Nephron progenitor cell (in vitro differentiated cells): Measurements from ENCODE around the gene ALDOB.

Experiments
- DNase-seq: peaks from one replicate; pipeline ENCODE4 v3.0.0; 2021
- H3K27ac Mint-ChIP-seq: 2 replicates; pipeline ENCODE4 v1.8.0; 2021; ENCODE audit warnings: mild to moderate bottlenecking, moderate library complexity, mixed read lengths
- H3K27me3 Mint-ChIP-seq: 2 replicates; pipeline ENCODE4 v1.8.0; 2021; ENCODE audit warnings: mild to moderate bottlenecking, low read depth, mixed read lengths; ENCODE audit not compliant: poor library complexity
- H3K36me3 Mint-ChIP-seq: 2 replicates; pipeline ENCODE4 v1.8.0; 2021; ENCODE audit warnings: low read depth, mixed read lengths
- H3K4me1 Mint-ChIP-seq: 2 replicates; pipeline ENCODE4 v1.8.0; 2021; ENCODE audit warnings: mixed read lengths
- H3K4me3 Mint-ChIP-seq: 2 replicates; pipeline ENCODE4 v1.8.0; 2021; ENCODE audit warnings: mild to moderate bottlenecking, moderate library complexity, mixed read lengths
- H3K9me3 Mint-ChIP-seq: 2 replicates; pipeline ENCODE4 v1.8.0; 2021; ENCODE audit warnings: mild to moderate bottlenecking, moderate library complexity, mixed read lengths
- TF ChIP-seq, protein P1 (sequence below): fragments of 200-600 bp; sonication (generic); IDR thresholded peaks from 2 replicates; pipeline ENCODE4 v1.5.0; 2021; ENCODE audit warnings: antibody characterized with exemption

The ALDOB gene

DNA sequence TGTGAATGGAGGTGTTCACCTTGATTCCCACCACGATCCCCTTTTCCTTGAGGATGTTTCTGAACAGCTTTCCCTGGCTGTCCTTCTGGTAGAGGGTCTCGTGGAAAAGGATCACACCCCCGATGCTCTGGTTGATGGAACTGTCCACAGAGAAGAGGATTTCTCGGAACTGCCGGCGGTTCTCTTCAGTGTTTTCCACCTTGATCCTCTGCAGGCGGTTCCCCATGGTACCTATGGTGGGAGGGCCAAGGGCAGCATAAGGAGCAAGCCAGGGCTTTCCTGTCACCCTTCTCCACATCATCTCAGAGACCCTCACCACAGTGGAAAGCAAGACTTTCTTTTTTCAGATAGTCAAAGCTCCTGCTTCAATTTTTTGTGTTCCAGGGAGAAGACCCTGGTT lies 5.8 kb downstream of the ALDOB start:
- H3K4me1 Mint-ChIP-seq: no peaks in the 10 kb centered on the region
- H3K27me3 Mint-ChIP-seq: peaks cover 12% of the 10 kb centered on the region
- no peak overlapping the region for H3K4me3 Mint-ChIP-seq
- no peaks in the 10 kb centered on the region for H3K9me3 Mint-ChIP-seq
- TF ChIP-seq, protein P1, sequence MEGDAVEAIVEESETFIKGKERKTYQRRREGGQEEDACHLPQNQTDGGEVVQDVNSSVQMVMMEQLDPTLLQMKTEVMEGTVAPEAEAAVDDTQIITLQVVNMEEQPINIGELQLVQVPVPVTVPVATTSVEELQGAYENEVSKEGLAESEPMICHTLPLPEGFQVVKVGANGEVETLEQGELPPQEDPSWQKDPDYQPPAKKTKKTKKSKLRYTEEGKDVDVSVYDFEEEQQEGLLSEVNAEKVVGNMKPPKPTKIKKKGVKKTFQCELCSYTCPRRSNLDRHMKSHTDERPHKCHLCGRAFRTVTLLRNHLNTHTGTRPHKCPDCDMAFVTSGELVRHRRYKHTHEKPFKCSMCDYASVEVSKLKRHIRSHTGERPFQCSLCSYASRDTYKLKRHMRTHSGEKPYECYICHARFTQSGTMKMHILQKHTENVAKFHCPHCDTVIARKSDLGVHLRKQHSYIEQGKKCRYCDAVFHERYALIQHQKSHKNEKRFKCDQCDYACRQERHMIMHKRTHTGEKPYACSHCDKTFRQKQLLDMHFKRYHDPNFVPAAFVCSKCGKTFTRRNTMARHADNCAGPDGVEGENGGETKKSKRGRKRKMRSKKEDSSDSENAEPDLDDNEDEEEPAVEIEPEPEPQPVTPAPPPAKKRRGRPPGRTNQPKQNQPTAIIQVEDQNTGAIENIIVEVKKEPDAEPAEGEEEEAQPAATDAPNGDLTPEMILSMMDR: no peak
- H3K27ac Mint-ChIP-seq: no peak overlapping the region
- no peak for DNase-seq
- H3K36me3 Mint-ChIP-seq: no peaks in the 10 kb centered on the region

DNA sequence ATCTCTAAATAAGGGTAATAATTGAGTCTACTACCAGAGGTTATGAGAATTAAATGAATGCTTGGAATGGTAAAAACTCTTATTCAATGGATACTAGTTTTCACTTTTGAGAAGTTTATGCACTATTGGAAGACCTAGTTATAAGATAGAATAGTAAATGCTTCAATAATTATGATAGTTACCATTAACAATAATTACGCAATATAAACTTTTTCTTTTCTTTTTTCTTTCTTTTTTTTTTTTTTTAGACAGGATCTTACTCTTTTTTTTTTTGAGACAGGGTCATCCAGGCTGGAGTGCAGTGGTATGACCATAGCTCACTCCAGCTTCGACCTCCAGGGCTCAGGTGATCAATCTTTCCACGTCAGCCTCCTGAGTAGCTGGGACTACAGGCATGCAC lies 6.7 kb downstream of the ALDOB start:
- H3K27me3 Mint-ChIP-seq: peaks cover 12% of the 10 kb centered on the region
- no peaks in the 10 kb centered on the region for H3K9me3 Mint-ChIP-seq

DNA sequence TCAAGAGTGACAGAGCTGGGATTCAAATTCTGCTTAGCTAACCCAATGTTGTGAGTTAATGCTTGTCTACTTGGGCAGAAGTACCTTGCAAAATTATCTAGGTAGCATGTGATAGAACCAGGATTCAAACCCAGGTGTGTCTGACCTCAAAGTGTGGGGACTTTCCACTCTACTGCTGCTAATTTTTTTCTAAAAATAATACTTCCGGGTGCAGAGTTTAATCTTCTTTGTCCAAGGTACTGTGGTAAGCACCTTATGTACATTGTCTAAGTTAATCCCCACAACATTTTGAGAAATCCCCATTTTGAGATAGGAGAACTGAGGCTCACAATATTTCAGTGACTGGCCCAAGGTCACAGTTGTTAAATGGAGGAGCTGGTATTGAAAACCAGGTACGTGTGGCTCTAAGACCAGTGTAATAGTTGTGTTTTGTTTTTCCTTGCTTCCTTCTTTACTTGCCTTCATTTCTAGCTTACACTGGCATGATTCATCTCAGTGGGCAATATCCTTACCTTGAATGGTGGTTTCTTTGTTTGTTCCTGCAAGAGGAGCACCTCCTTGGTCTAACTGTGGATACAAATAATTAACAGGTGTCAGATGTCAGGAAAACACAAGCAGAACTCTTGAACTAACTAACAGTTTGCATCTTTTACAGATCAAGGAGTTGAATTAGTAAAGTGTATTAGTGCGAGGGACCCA lies 7.5 kb downstream of the ALDOB start:
- no peaks in the 10 kb centered on the region for H3K4me1 Mint-ChIP-seq

More for the DNA sequence above, 6.7 kb downstream of the ALDOB start:
- Mint-ChIP-seq H3K36me3 (no peaks in the 10 kb centered on the region), H3K4me1 (no peaks in the 10 kb centered on the region), H3K4me3 (no peak overlapping the region), H3K27ac (no peak overlapping the region)
- DNase-seq: no peak
- TF ChIP-seq, protein P1: no peak

DNA sequence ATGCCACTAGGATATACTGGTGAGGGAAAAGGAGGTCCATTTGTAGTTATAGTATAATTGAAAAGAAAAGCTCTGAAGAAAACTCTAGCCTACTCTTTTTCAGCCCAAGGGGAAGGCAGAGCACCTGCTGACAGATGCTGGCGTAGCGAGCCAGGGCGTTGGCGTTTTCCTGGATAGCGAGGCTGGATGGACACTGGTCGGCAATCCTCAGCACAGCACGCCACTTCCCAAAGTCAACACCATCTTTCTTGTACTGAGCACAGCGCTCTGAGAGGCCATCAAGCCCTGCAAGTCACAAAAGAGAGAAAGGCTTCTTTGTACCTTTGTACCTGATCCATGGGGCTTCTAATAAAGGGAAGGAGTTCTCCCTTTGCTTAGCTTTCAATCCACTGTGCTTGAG lies 8.2 kb downstream of the ALDOB start:
- H3K27ac Mint-ChIP-seq: no peak overlapping the region

More for the DNA sequence above, 7.5 kb downstream of the ALDOB start:
- TF ChIP-seq, protein P1: no peak
- H3K36me3 Mint-ChIP-seq: no peaks in the 10 kb centered on the region
- no peak overlapping the region for H3K27ac Mint-ChIP-seq
- DNase-seq: no peak
- no peaks in the 10 kb centered on the region for H3K9me3 Mint-ChIP-seq
- H3K4me3 Mint-ChIP-seq: no peak overlapping the region
- peaks cover 15% of the 10 kb centered on the region for H3K27me3 Mint-ChIP-seq

DNA sequence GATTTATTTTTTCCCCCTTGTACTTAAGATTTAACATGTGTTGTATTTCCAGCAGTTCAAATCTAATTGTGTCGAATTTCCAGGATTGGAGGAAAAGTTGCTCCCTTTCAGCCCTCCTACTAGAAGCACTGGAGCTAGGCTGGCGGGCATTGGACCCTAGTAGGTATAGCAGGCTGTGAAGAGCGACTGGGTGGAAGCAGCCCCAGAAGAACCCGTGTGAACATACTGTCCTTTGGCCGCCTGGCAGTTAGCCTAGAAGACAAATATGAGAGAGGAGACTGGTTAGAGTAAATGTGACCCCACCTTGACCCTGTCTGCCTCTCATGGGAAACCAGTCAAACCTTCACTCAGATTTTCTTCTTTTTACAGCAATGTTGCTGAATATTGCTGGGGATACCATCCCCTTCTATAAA lies 13.9 kb downstream of the ALDOB start:
- TF ChIP-seq, protein P1: no peak
- peaks cover 9% of the 10 kb centered on the region for H3K9me3 Mint-ChIP-seq
- H3K36me3 Mint-ChIP-seq: peaks cover 11% of the 10 kb centered on the region
- H3K4me1 Mint-ChIP-seq: no peaks in the 10 kb centered on the region
- H3K4me3 Mint-ChIP-seq: no peak overlapping the region
- DNase-seq: no peak
- no peak overlapping the region for H3K27ac Mint-ChIP-seq
- H3K27me3 Mint-ChIP-seq: peaks cover 3% of the 10 kb centered on the region

More for the DNA sequence above, 8.2 kb downstream of the ALDOB start:
- peaks cover 15% of the 10 kb centered on the region for H3K27me3 Mint-ChIP-seq
- TF ChIP-seq, protein P1: no peak
- no peak overlapping the region for H3K4me3 Mint-ChIP-seq
- no peaks in the 10 kb centered on the region for H3K9me3 Mint-ChIP-seq
- DNase-seq: no peak
- H3K4me1 Mint-ChIP-seq: no peaks in the 10 kb centered on the region
- H3K36me3 Mint-ChIP-seq: no peaks in the 10 kb centered on the region

DNA sequence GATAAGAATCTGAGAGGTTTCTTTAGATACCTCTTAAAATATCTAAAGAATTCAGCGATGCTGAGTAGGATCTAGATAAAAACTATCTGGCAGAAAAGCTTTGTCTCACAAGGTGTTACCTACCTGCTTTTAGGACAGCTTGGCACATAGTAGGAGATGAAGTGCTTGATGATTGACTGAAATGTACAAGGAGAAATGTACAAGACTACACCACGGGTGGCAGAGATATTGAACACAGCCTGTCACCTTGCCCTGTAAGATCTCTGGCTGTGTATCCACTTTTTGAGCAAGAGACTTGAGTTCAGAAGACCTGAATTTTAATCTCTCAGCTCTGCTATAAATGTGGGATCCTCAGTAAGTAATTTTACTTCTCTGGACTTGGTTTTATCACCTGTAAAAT lies 15.7 kb downstream of the ALDOB start:
- Mint-ChIP-seq H3K27ac (no peak overlapping the region), H3K4me1 (no peaks in the 10 kb centered on the region), H3K4me3 (no peak overlapping the region), H3K36me3 (peaks cover 19% of the 10 kb centered on the region), H3K9me3 (peaks cover 17% of the 10 kb centered on the region), H3K27me3 (peaks cover 3% of the 10 kb centered on the region)
- DNase-seq: no peak
- TF ChIP-seq, protein P1: no peak
